HepG2 (cell line): Measurements from ENCODE around the gene PRUNE1. TPM values are rescaled to one million over a fixed set of nuclear protein-coding genes. Genes with fewer than 3 reads are reported as not detected.
A peak's percentile ranks its signal among the peaks of the same experiment; 100 is the strongest.

ENCODE experiments used
- ATF1 ChIP-seq: IDR thresholded peaks from 2 replicates; pipeline ENCODE4 v1.6.1; 2016; ENCODE audit warnings: mild to moderate bottlenecking, control low read depth
- EEA1 ChIP-seq: sonication (generic); formaldehyde crosslinking; IDR thresholded peaks from 2 replicates; pipeline ENCODE4 v1.5.1; 2020; ENCODE audit warnings: mild to moderate bottlenecking, missing genetic modification reagents, borderline replicate concordance
- FLYWCH1 ChIP-seq: sonication (generic); formaldehyde crosslinking; IDR thresholded peaks from 2 replicates; pipeline ENCODE4 v1.8.1; 2023; ENCODE audit warnings: mild to moderate bottlenecking, missing genetic modification reagents
- HOXA5 ChIP-seq: sonication (generic); formaldehyde crosslinking; IDR thresholded peaks from 2 replicates; pipeline ENCODE4 v1.4.0; 2020; ENCODE audit warnings: missing genetic modification reagents
- MTA3 ChIP-seq: sonication (generic); formaldehyde crosslinking; IDR thresholded peaks from 2 replicates; pipeline ENCODE4 v1.4.0; 2020; ENCODE audit warnings: missing genetic modification reagents
- NR2F6 ChIP-seq, 2 experiments: IDR thresholded peaks; 2 replicates each; pipeline ENCODE4 v1.6.1; 2016; ENCODE audit warnings: antibody characterized with exemption in 1 of 2, mild to moderate bottlenecking in 1 of 2
- PHB2 ChIP-seq: fragments of 450-650 bp; IDR thresholded peaks from 2 replicates; pipeline ENCODE4 v1.6.1; 2018; ENCODE audit not compliant: partially characterized antibody
- TEAD2 ChIP-seq: sonication (generic); formaldehyde crosslinking; IDR thresholded peaks from 2 replicates; pipeline ENCODE4 v1.9.0; 2021; ENCODE audit warnings: missing genetic modification reagents
- TFDP2 ChIP-seq: sonication (generic); formaldehyde crosslinking; IDR thresholded peaks from 2 replicates; pipeline ENCODE4 v1.4.0; 2020; ENCODE audit warnings: missing genetic modification reagents
- ZBTB42 ChIP-seq: sonication (generic); formaldehyde crosslinking; IDR thresholded peaks from 2 replicates; pipeline ENCODE4 v1.5.0; 2020; ENCODE audit warnings: mild to moderate bottlenecking, missing genetic modification reagents
- ZMYM2 ChIP-seq: sonication (generic); formaldehyde crosslinking; IDR thresholded peaks from 2 replicates; pipeline ENCODE4 v1.8.0; 2022; ENCODE audit warnings: mild to moderate bottlenecking, missing genetic modification reagents
- ZNF124 ChIP-seq: sonication (generic); formaldehyde crosslinking; IDR thresholded peaks from 2 replicates; pipeline ENCODE4 v1.4.0; 2020; ENCODE audit warnings: missing genetic modification reagents
- ZNF136 ChIP-seq: sonication (generic); formaldehyde crosslinking; IDR thresholded peaks from 2 replicates; pipeline ENCODE4 v1.8.1; 2022; ENCODE audit warnings: low read depth, mild to moderate bottlenecking, moderate library complexity, missing genetic modification reagents
- ZNF224 ChIP-seq: sonication (generic); formaldehyde crosslinking; IDR thresholded peaks from 2 replicates; pipeline ENCODE4 v1.5.0; 2020; ENCODE audit warnings: mild to moderate bottlenecking, missing genetic modification reagents
- ZNF367 ChIP-seq: sonication (generic); formaldehyde crosslinking; IDR thresholded peaks from 2 replicates; pipeline ENCODE4 v1.4.0; 2020; ENCODE audit warnings: missing genetic modification reagents, borderline replicate concordance
- ZNF496 ChIP-seq: sonication (generic); formaldehyde crosslinking; IDR thresholded peaks from 2 replicates; pipeline ENCODE4 v1.8.1; 2023; ENCODE audit warnings: mild to moderate bottlenecking, moderate library complexity, missing genetic modification reagents; ENCODE audit not compliant: insufficient replicate concordance
- ZNF549 ChIP-seq: sonication (generic); formaldehyde crosslinking; IDR thresholded peaks from 2 replicates; pipeline ENCODE4 v1.5.0; 2020; ENCODE audit warnings: missing genetic modification reagents
- ZNF891 ChIP-seq: sonication (generic); formaldehyde crosslinking; IDR thresholded peaks from 2 replicates; pipeline ENCODE4 v1.5.0; 2020; ENCODE audit warnings: mild to moderate bottlenecking, missing genetic modification reagents
- polyA plus RNA-seq, 8 experiments: library from polyadenylated mRNA; depleted of rRNA in 3 of 8; stranded (reverse) in 7 of 8; unstranded in 1 of 8; fragments of >200 nt; fragmentation: Illumina TruSeq in 4 of 8; extraction: Trizol in 4 of 8; gene quantifications; 2 replicates each; pipeline versions ENCODE4 v1.2.1 to v1.2.3, GENCODE V29; 2011 to 2016; ENCODE audit warnings: low read depth in 4 of 8, missing spikeins in 1 of 8, mixed read lengths in 1 of 8; ENCODE audit not compliant: insufficient read depth in 1 of 8
- total RNA-seq, 5 experiments: library from RNA; depleted of rRNA; stranded (reverse); fragments of >200 nt; fragmentation: Illumina TruSeq; extraction: Trizol; gene quantifications; 2 replicates each; pipeline ENCODE4 v1.2.3, GENCODE V29; 2016; ENCODE audit warnings: low read depth in 1 of 5
- TF ChIP-seq, protein P1 (sequence below): sonication (generic); formaldehyde crosslinking; IDR thresholded peaks from 2 replicates; pipeline ENCODE4 v1.9.0; 2022; ENCODE audit warnings: low read depth, missing genetic modification reagents
- TF ChIP-seq, protein P2 (sequence below), 2 experiments: fragments of 450-650 bp in 1 of 2; sonication (generic) in 1 of 2; formaldehyde crosslinking; IDR thresholded peaks; 2 replicates each; pipeline versions ENCODE4 v1.5.0 to v1.8.0; 2020 to 2022; ENCODE audit warnings: mild to moderate bottlenecking in 1 of 2, missing genetic modification reagents in 1 of 2
- TF ChIP-seq, protein P3 (sequence below): sonication (generic); formaldehyde crosslinking; IDR thresholded peaks from 2 replicates; pipeline ENCODE4 v1.8.0; 2022; ENCODE audit warnings: mild to moderate bottlenecking, missing genetic modification reagents, moderate library complexity
- TF ChIP-seq, protein P4 (sequence below): sonication (generic); formaldehyde crosslinking; IDR thresholded peaks from 2 replicates; pipeline ENCODE4 v1.4.0; 2020; ENCODE audit warnings: missing genetic modification reagents, low read depth, mild to moderate bottlenecking, borderline replicate concordance
- TF ChIP-seq, protein P5 (sequence below): sonication (generic); formaldehyde crosslinking; IDR thresholded peaks from 2 replicates; pipeline ENCODE4 v1.5.1; 2020; ENCODE audit warnings: missing genetic modification reagents, mild to moderate bottlenecking, borderline replicate concordance

Gene PRUNE1
- total and polyA plus RNA-seq, 2 of the 13 experiments (the other 11 are each of a cell fraction or from before 2014, with no cell fraction given), result 19.0 to 31.9 TPM

GRCh38 chr1:151006327-151007052 is 1.8 kb upstream of the PRUNE1 start, which contains the start of gene MINDY1 (continued):
- TF ChIP-seq, protein P1, sequence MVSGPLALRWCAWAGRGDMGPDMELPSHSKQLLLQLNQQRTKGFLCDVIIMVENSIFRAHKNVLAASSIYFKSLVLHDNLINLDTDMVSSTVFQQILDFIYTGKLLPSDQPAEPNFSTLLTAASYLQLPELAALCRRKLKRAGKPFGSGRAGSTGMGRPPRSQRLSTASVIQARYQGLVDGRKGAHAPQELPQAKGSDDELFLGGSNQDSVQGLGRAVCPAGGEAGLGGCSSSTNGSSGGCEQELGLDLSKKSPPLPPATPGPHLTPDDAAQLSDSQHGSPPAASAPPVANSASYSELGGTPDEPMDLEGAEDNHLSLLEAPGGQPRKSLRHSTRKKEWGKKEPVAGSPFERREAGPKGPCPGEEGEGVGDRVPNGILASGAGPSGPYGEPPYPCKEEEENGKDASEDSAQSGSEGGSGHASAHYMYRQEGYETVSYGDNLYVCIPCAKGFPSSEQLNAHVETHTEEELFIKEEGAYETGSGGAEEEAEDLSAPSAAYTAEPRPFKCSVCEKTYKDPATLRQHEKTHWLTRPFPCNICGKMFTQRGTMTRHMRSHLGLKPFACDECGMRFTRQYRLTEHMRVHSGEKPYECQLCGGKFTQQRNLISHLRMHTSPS (CRISPR knock-in tag), result no peak
- TF ChIP-seq ZNF496 (CRISPR knock-in tag) (no peak), ZBTB42 (CRISPR knock-in tag) (no peak), ZNF549 (CRISPR knock-in tag) (no peak), MTA3 (CRISPR knock-in tag) (no peak), TFDP2 (no peak), EEA1 (CRISPR knock-in tag) (no peak), HOXA5 (CRISPR knock-in tag) (no peak), ZMYM2 (CRISPR knock-in tag) (no peak), ZNF891 (CRISPR knock-in tag) (0 out of 2 replicates have a peak, but pooled peaks have one; percentile 24), PHB2 (no peak), ZNF124 (CRISPR knock-in tag) (0 out of 2 replicates have a peak, but pooled peaks have one; percentile 39), FLYWCH1 (CRISPR knock-in tag) (no peak), TEAD2 (CRISPR knock-in tag) (no peak), ZNF224 (CRISPR knock-in tag) (no peak), ZNF136 (no peak), NR2F6 (IDR thresholded peaks at IDR 0.05) (no peak), NR2F6 (CRISPR knock-in tag; IDR thresholded peaks at IDR 0.05) (no peak), ZNF367 (CRISPR knock-in tag) (no peak), ATF1 (CRISPR knock-in tag) (no peak)
- TF ChIP-seq, protein P2, sequence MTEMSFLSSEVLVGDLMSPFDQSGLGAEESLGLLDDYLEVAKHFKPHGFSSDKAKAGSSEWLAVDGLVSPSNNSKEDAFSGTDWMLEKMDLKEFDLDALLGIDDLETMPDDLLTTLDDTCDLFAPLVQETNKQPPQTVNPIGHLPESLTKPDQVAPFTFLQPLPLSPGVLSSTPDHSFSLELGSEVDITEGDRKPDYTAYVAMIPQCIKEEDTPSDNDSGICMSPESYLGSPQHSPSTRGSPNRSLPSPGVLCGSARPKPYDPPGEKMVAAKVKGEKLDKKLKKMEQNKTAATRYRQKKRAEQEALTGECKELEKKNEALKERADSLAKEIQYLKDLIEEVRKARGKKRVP (CRISPR knock-in tag; IDR thresholded peaks at IDR 0.05), result no peak
- TF ChIP-seq, protein P3, sequence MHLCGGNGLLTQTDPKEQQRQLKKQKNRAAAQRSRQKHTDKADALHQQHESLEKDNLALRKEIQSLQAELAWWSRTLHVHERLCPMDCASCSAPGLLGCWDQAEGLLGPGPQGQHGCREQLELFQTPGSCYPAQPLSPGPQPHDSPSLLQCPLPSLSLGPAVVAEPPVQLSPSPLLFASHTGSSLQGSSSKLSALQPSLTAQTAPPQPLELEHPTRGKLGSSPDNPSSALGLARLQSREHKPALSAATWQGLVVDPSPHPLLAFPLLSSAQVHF, result no peak
- TF ChIP-seq, protein P4, sequence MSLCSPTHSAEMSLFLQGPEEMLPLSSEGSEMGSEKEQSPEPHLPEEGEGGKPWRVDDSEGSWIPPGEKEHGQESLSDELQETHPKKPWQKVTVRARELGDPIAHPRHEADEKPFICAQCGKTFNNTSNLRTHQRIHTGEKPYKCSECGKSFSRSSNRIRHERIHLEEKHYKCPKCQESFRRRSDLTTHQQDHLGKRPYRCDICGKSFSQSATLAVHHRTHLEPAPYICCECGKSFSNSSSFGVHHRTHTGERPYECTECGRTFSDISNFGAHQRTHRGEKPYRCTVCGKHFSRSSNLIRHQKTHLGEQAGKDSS, result no peak; the same call in 1 of the 2 replicates
- TF ChIP-seq, protein P5, sequence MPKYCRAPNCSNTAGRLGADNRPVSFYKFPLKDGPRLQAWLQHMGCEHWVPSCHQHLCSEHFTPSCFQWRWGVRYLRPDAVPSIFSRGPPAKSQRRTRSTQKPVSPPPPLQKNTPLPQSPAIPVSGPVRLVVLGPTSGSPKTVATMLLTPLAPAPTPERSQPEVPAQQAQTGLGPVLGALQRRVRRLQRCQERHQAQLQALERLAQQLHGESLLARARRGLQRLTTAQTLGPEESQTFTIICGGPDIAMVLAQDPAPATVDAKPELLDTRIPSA (CRISPR knock-in tag), result no peak
